ENCODE data around the gene SEPTIN7.

GRCh38 chr7:35826751-35827150 lies 25.9 kb downstream of the SEPTIN7 start:
- TF ChIP-seq CTCF (IDR thresholded peaks at IDR 0.05; ENCODE audit: insufficient read depth, low read length, poor library complexity, severe bottlenecking) = no peak
- no peak for TF ChIP-seq EZH2phosphoT487 (conservative IDR thresholded peaks at IDR 0.05; ENCODE audit: low read length)

Data from SU-DHL-6 (cell line).